ENCODE results near the gene HSPD1. TPM values are rescaled to one million over a fixed set of nuclear protein-coding genes. Genes with fewer than 3 reads are reported as not detected.
"Not testable (repeated sequence)": the region's sequence is repeated elsewhere in the genome, so short reads cannot be mapped to it uniquely, and the experiment has no call there.

HSPD1 gene
- total and polyA plus RNA-seq, 9 of the 15 experiments (the other 6 are each of a cell fraction or from before 2014, with no cell fraction given), result 398 to 1,014 (median 622) TPM

- H3K9me3 ChIP-seq (replicated peaks; ENCODE audit: control insufficient read depth, insufficient read depth, low read depth, low read length); H3K9me1 ChIP-seq (ENCODE audit: control insufficient read depth, insufficient read depth, low read length); BruUV-seq (replicated peaks); ATAC-seq; H3K4me1 ChIP-seq (replicated peaks in 1 of 2; ENCODE audit: control insufficient read depth in 2 of 2, insufficient read depth in 2 of 2, low read length in 2 of 2); H3K9ac ChIP-seq (ENCODE audit: insufficient read depth in 1 of 2, low read depth in 2 of 2, low read length in 2 of 2); H3K4me3 ChIP-seq; DNase-seq (ENCODE audit: extremely low read depth in 1 of 4, low spot score in 3 of 4); in situ Hi-C loops (cut with MboI); FAIRE-seq; H3K36me3 ChIP-seq (ENCODE audit: control insufficient read depth, insufficient read depth, low read length); H3K27ac ChIP-seq (ENCODE audit: extremely low read depth, low read depth, low read length); H4K20me1 ChIP-seq (replicated peaks; ENCODE audit: control insufficient read depth, insufficient read depth, low read length); H3K4me2 ChIP-seq (ENCODE audit: insufficient read depth, low read length); CTCF ChIA-PET (ENCODE audit: low intra/inter-chr PET ratio); H3K27me3 ChIP-seq (ENCODE audit: control insufficient read depth in 2 of 2, insufficient read depth in 2 of 2, low read length in 2 of 2): not testable (repeated sequence)
- TF ChIP-seq CC2D1A (IDR thresholded peaks at IDR 0.05), result 0 out of 2 replicates have a peak, but pooled peaks have one; percentile 37
- peak; percentile 34; the same call in 1 of the 2 replicates for TF ChIP-seq ZNF316 (IDR thresholded peaks at IDR 0.05)
- TF ChIP-seq NFYB (IDR thresholded peaks at IDR 0.05; ENCODE audit: extremely low read depth, insufficient read length), result peak; percentile 89
- POLR2A ChIA-PET, result interaction anchor here (1.0 to 1.4 kb wide), 2 partner anchors 14 to 16 kb away, joined by 3 read pairs; partner anchors contain the start of gene SF3B1
- H3K79me2 ChIP-seq (ENCODE audit: control insufficient read depth, insufficient read depth, low read length), result peaks cover 26% of the 10 kb centered on the region
- intact Hi-C loops (cut with micrococcal nuclease), result loop anchor here (5.0 kb wide), 1 partner anchor 146 kb away; no protein-coding TSS in a partner anchor
- 0 out of 2 replicates have a peak overlapping the region, but pooled peaks have one; percentile 12 for H2AFZ ChIP-seq (ENCODE audit: low read depth, low read length)
- WGBS (ENCODE audit: insufficient coverage, low coverage, missing lambda C conversion rate), result 57% methylated on average over 5 of the region's 6 CpGs
Measured at GRCh38 chr2:197450935-197451358, 48.7 kb downstream of the HSPD1 start.

GRCh38 chr2:197450465-197450864, 49.2 kb downstream of the HSPD1 start:
- no TSS peak for BruUV-seq (replicated peaks)
- no peak overlapping the region for H3K4me2 ChIP-seq (ENCODE audit: insufficient read depth, low read length)
- in situ Hi-C loops (cut with MboI), result no loop called here
- H3K27me3 ChIP-seq (ENCODE audit: control insufficient read depth in 2 of 2, insufficient read depth in 2 of 2, low read length in 2 of 2), result no peaks in the 10 kb centered on the region
- DNase-seq (ENCODE audit: extremely low read depth in 1 of 4, low spot score in 3 of 4) (no peak), FAIRE-seq (no peak), ATAC-seq (no peak)
- no peak overlapping the region for H2AFZ ChIP-seq (ENCODE audit: low read depth, low read length)
- peaks cover under 1% of the 10 kb centered on the region; the same call in 1 of the 3 replicates for H3K36me3 ChIP-seq (ENCODE audit: control insufficient read depth, insufficient read depth, low read length)
- TF ChIP-seq LEF1 (IDR thresholded peaks at IDR 0.05) (no peak), NFYB (IDR thresholded peaks at IDR 0.05; ENCODE audit: extremely low read depth, insufficient read length) (no peak), ZNF316 (IDR thresholded peaks at IDR 0.05) (no peak), CTCFL (IDR thresholded peaks at IDR 0.05; ENCODE audit: borderline replicate concordance, insufficient read depth, low read depth, low read length, poor library complexity, severe bottlenecking) (no peak), TCF3 (CRISPR knock-in tag; IDR thresholded peaks at IDR 0.05) (no peak)
- no peaks in the 10 kb centered on the region for H3K9me3 ChIP-seq (replicated peaks; ENCODE audit: control insufficient read depth, insufficient read depth, low read depth, low read length)
- no peak overlapping the region for H3K27ac ChIP-seq (ENCODE audit: extremely low read depth, low read depth, low read length)
- H3K79me2 ChIP-seq (ENCODE audit: control insufficient read depth, insufficient read depth, low read length), result peaks cover 21% of the 10 kb centered on the region
- WGBS (ENCODE audit: insufficient coverage, low coverage, missing lambda C conversion rate), result 83% methylated on average over 8 of the region's 25 CpGs
- ChIA-PET CTCF (ENCODE audit: low intra/inter-chr PET ratio) (no interaction called here), POLR2A (interaction anchor here (1.4 kb wide), 1 partner anchor 15 kb away, joined by 3 read pairs; the partner anchor contains the start of gene SF3B1)
- H3K9me1 ChIP-seq (ENCODE audit: control insufficient read depth, insufficient read depth, low read length), result no peaks in the 10 kb centered on the region
- H4K20me1 ChIP-seq (replicated peaks; ENCODE audit: control insufficient read depth, insufficient read depth, low read length), result no peaks in the 10 kb centered on the region
- peaks cover 0 to 3% of the 10 kb centered on the region in 2 experiments; a peak in 3 of 5 replicates for H3K4me1 ChIP-seq (replicated peaks in 1 of 2; ENCODE audit: control insufficient read depth in 2 of 2, insufficient read depth in 2 of 2, low read length in 2 of 2)
- intact Hi-C loops (cut with micrococcal nuclease), result loop anchor here (5.0 kb wide), 1 partner anchor 147 kb away; no protein-coding TSS in a partner anchor
- H3K4me3 ChIP-seq, result no peak overlapping the region
- H3K9ac ChIP-seq (ENCODE audit: insufficient read depth in 1 of 2, low read depth in 2 of 2, low read length in 2 of 2), result no peak overlapping the region

Measured in K562 (cell line).